SIG-M5 treated with dmso at 0.1 percent for 504 hours (cell line): ENCODE data around the gene NXPH3.

Experiments
- DNase-seq: peaks from one replicate; lab custom pipeline; 2025; ENCODE audit not compliant: unreplicated experiment; lab: John Stamatoyannopoulos, UW

Gene NXPH3

GRCh38 chr17:49624896-49625295 is 49.2 kb downstream of the NXPH3 start:
- DNase-seq: no peak

GRCh38 chr17:49629447-49629846 is 53.8 kb downstream of the NXPH3 start:
- no peak for DNase-seq

DNA sequence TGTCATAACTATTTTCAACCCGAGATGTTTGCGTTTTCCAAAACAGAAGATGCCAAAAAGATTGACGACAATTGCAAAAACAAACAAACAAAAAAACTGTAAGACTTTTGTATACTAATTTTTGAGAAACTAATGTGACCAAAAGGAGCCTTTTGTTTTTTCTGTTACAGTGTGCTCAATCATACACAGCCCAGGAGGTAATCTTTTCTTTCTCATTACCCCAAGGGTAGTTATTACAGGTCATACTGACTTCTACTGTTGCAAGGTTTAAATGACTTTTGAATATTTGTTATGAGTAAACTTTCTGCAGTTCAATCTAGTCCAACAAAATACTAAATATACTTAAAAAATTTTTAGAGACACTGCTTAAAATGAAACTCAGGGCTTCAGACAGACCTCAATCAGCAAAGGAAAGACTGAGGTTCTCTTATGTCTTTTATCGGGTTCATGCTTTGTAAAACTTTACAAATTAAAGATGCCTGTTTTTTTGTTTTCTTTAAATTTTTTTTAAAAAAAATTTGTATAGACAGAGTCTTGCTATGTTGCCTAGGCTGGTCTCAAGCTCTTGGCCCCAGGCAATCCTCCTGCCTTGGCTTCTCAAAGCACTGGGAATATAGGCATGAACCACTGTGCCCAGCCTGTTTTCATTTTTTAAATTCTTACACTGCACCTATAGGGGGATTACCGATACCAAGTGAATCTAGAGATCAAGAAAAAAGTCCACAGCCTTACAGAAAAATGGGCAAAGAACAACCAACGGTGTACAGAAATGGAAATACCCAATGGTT is 54.6 kb downstream of the NXPH3 start:
- DNase-seq: no peak

DNA sequence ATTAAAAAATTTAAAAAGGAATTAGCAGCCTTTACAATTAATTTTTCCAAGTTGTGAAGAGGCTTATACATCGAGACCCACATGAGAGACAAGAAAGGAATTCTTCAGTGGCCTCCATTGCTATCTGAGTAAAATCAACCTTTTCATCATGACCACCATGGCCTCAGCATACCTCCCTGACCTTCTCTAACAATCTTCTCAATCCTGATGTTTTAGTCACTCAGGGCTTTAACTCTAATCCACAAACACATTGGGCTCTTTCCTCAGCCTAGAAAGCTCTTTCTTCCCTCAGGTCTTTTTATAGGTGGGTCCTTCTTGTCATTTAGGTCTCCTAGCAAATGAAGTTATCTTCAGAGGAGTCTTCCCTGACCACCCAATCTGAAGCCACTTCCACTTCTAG is 55.8 kb downstream of the NXPH3 start:
- DNase-seq: no peak
